Loucy (cell line): ENCODE data around the gene BCAS1.

Experiments
- H2AFZ ChIP-seq: fragments of 200-600 bp; sonication (generic); 2 replicates; pipeline ENCODE4 v1.6.0; 2016; ENCODE audit warnings: antibody characterized with exemption, mild to moderate bottlenecking, low read length, moderate library complexity
- H3F3A ChIP-seq: fragments of 200-600 bp; 2 replicates; pipeline ENCODE4 v1.6.0; 2016; ENCODE audit warnings: antibody characterized with exemption, low read depth, mild to moderate bottlenecking
- H3K27me3 ChIP-seq: fragments of 200-600 bp; sonication (generic); 2 replicates; pipeline ENCODE4 v1.6.1; 2014; ENCODE audit warnings: low read length, mild to moderate bottlenecking; ENCODE audit not compliant: insufficient read depth, poor library complexity, severe bottlenecking
- H3K36me3 ChIP-seq: fragments of 200-600 bp; sonication (generic); 2 replicates; pipeline ENCODE4 v1.6.1; 2016; ENCODE audit warnings: low read length; ENCODE audit not compliant: insufficient read depth
- H3K4me1 ChIP-seq: fragments of 200-600 bp; sonication (generic); 2 replicates; pipeline ENCODE4 v1.5.1; 2014; ENCODE audit warnings: low read length, mild to moderate bottlenecking; ENCODE audit not compliant: insufficient read depth, poor library complexity, severe bottlenecking
- H3K4me2 ChIP-seq: fragments of 200-600 bp; sonication (generic); 2 replicates; pipeline ENCODE4 v1.6.0; 2014; ENCODE audit warnings: antibody characterized with exemption, low read length, low read depth, mild to moderate bottlenecking; ENCODE audit not compliant: poor library complexity, severe bottlenecking
- H3K4me3 ChIP-seq: fragments of 200-600 bp; sonication (generic); 2 replicates; pipeline ENCODE4 v1.5.1; 2014; ENCODE audit warnings: low read length, mild to moderate bottlenecking, mixed read lengths; ENCODE audit not compliant: poor library complexity, severe bottlenecking
- H3K79me2 ChIP-seq: fragments of 200-600 bp; sonication (generic); 2 replicates; pipeline ENCODE4 v1.6.1; 2014; ENCODE audit warnings: low read length; ENCODE audit not compliant: insufficient read depth
- H3K9ac ChIP-seq: fragments of 200-600 bp; sonication (generic); 2 replicates; pipeline ENCODE4 v1.6.0; 2014; ENCODE audit warnings: mild to moderate bottlenecking, low read depth, low read length, moderate library complexity; ENCODE audit not compliant: poor library complexity, severe bottlenecking
- H3K9me2 ChIP-seq: fragments of 200-600 bp; sonication (generic); replicated peaks from 2 replicates; pipeline ENCODE4 v1.6.1; 2016; ENCODE audit warnings: low read depth, low read length, mixed read lengths
- H3K9me3 ChIP-seq: fragments of 200-600 bp; sonication (generic); 2 replicates; pipeline ENCODE4 v1.6.1; 2014; ENCODE audit warnings: mild to moderate bottlenecking, antibody characterized with exemption, low read length, low read depth; ENCODE audit not compliant: insufficient read depth
- H4K20me1 ChIP-seq: fragments of 200-600 bp; sonication (generic); 2 replicates; pipeline ENCODE4 v1.6.0; 2014; ENCODE audit warnings: antibody characterized with exemption, low read length, mild to moderate bottlenecking; ENCODE audit not compliant: insufficient read depth, poor library complexity, severe bottlenecking
- EZH2phosphoT487 ChIP-seq: fragments of 200-600 bp; IDR thresholded peaks from 2 replicates; pipeline ENCODE4 v1.6.1; 2018; ENCODE audit warnings: antibody characterized with exemption, mild to moderate bottlenecking, moderate library complexity, borderline replicate concordance
- TF ChIP-seq, protein P1 (sequence below): fragments of 200-600 bp; sonication (generic); conservative IDR thresholded peaks from 2 replicates; pipeline ENCODE4 v1.5.1; 2014; ENCODE audit warnings: mild to moderate bottlenecking, antibody characterized with exemption, low read length

Gene BCAS1, protein sequence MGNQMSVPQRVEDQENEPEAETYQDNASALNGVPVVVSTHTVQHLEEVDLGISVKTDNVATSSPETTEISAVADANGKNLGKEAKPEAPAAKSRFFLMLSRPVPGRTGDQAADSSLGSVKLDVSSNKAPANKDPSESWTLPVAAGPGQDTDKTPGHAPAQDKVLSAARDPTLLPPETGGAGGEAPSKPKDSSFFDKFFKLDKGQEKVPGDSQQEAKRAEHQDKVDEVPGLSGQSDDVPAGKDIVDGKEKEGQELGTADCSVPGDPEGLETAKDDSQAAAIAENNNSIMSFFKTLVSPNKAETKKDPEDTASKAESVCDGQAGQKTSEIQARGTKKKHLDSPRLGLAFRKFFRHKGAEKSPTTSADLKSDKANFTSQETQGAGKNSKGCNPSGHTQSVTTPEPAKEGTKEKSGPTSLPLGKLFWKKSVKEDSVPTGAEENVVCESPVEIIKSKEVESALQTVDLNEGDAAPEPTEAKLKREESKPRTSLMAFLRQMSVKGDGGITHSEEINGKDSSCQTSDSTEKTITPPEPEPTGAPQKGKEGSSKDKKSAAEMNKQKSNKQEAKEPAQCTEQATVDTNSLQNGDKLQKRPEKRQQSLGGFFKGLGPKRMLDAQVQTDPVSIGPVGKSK

DNA sequence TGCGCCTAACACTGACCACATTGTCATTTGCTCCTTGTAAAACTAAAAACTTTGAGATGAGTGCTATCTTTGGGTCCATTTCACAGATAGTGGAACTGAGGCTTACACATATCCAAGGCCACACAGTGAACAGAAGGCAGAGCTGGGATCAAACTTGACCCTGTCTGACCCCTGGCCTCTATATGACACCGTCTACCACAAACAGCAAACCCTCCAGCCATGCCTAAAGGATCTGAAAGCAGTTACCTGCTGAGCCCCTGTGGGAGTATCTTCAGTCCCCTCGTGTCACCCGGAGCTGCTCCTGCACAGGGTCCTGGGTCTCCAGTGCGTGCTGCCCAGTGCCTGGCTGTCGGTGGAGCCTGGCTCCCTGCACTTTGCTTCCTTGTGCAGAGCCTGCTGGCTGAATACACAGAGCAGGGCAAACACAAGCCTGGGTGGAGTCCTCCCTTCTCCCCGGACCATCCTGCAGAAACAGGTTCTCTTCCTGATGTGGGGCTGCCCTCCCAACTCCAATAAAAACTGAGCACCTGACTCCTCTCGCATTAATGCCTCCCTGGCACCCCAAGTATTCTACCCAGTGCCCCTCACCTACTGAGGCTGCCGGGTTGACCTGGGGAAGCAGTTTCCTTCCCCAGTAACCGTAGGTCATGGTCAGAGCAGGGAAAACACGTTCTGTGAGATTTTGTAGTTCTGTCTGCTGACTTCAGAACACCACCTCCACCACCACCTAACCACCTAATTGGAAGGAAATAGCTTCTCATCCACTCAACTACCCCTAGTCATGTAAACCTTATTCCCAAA is at the start of gene BCAS1:
BCAS1 (minus strand) TSS at position 408 of the 801 bp plus-strand sequence. CDS start 11,876 bp downstream, outside the sequence.
- no peaks in the 10 kb centered on the region for H3K79me2 ChIP-seq
- H3K27me3 ChIP-seq = no peaks in the 10 kb centered on the region
- H3K9me3 ChIP-seq = no peaks in the 10 kb centered on the region
- peaks cover 26% of the 10 kb centered on the region for H3K4me1 ChIP-seq
- TF ChIP-seq EZH2phosphoT487 = no peak
- TF ChIP-seq, protein P1, sequence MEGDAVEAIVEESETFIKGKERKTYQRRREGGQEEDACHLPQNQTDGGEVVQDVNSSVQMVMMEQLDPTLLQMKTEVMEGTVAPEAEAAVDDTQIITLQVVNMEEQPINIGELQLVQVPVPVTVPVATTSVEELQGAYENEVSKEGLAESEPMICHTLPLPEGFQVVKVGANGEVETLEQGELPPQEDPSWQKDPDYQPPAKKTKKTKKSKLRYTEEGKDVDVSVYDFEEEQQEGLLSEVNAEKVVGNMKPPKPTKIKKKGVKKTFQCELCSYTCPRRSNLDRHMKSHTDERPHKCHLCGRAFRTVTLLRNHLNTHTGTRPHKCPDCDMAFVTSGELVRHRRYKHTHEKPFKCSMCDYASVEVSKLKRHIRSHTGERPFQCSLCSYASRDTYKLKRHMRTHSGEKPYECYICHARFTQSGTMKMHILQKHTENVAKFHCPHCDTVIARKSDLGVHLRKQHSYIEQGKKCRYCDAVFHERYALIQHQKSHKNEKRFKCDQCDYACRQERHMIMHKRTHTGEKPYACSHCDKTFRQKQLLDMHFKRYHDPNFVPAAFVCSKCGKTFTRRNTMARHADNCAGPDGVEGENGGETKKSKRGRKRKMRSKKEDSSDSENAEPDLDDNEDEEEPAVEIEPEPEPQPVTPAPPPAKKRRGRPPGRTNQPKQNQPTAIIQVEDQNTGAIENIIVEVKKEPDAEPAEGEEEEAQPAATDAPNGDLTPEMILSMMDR = no peak
- no peak within 1 kb of the TSS for H3K9ac ChIP-seq
- H3K36me3 ChIP-seq = no peaks in the 10 kb centered on the region
- H3F3A ChIP-seq = no peaks in the 10 kb centered on the region
- H4K20me1 ChIP-seq = no peaks in the 10 kb centered on the region
- H2AFZ ChIP-seq = peak within 1 kb of the TSS; percentile 36; the same call in 1 of the 2 replicates
- H3K4me3 ChIP-seq = no peak within 1 kb of the TSS
- no peaks in the 10 kb centered on the region for H3K9me2 ChIP-seq
- H3K4me2 ChIP-seq = no peak within 1 kb of the TSS

DNA sequence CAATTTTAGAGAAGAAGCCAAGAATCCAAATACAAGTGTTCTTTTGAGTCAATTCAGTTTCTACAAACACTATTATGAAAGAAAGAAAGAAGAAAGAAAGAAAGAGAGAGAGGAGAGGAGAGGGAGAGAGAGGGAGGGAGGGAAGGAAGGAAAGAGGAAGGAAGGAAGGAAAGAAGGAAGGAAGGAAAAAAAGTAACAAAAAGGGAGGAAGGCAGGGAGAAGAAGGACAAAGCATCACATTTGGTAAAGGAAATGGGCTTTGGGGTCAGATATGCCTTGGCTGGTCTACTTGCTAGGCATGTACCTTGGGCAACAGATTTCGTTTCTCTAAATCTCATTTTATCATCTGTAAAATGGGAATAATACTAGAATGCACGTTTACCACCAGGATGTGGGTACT is 49.4 kb upstream of the BCAS1 start:
- Histone ChIP-seq H3K4me3 (no peak overlapping the region), H3K79me2 (no peaks in the 10 kb centered on the region), H3K9me3 (no peaks in the 10 kb centered on the region), H3K36me3 (no peaks in the 10 kb centered on the region), H3K9me2 (no peaks in the 10 kb centered on the region), H3K27me3 (no peaks in the 10 kb centered on the region), H3K4me2 (no peak overlapping the region), H3K9ac (no peak overlapping the region), H4K20me1 (no peaks in the 10 kb centered on the region), H2AFZ (no peak overlapping the region), H3K4me1 (no peaks in the 10 kb centered on the region), H3F3A (no peaks in the 10 kb centered on the region)
- TF ChIP-seq, protein P1 = no peak

DNA sequence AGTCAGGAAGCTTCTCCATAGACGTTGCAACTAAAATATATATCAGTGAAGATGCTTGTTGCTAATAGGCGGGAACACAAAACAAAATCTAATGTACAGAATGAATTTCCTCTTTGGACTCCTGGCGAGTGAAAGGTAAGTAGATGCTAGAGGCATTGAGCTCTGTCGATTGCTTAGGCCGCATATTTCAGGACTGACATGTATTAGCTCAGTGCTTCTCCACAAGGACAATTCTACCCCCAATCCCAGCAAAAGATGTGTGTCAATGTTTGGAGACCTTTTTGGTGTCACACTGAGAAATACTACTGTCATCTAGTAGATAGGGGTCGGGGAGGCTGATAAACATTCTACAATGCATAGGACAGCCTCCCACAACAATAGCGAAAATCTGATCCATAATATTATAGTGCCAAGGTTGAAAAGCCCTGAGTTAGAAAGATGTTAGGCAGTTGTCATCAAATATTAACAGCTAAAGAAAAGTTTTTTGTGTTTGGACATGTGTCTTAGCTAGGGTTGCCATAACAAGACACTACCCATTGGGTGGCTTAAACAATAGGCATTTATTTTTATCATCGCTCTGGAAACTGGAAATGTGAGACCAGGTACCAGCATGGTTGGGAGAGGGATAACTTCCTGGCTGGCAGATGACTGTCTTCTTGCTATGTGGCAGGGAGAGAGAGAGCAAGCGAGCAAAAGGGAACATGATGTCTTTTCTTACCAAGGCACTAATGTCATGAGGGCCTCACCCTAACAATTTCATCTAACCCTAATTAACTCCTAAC is 48.0 kb upstream of the BCAS1 start:
- Histone ChIP-seq H3K4me1 (no peaks in the 10 kb centered on the region), H3K79me2 (no peaks in the 10 kb centered on the region), H3K9me2 (no peaks in the 10 kb centered on the region), H3K9me3 (no peaks in the 10 kb centered on the region), H3K4me2 (no peak overlapping the region), H4K20me1 (no peaks in the 10 kb centered on the region), H2AFZ (no peak overlapping the region), H3K36me3 (no peaks in the 10 kb centered on the region), H3K4me3 (no peak overlapping the region), H3K9ac (no peak overlapping the region), H3K27me3 (no peaks in the 10 kb centered on the region), H3F3A (no peaks in the 10 kb centered on the region)
- no peak for TF ChIP-seq EZH2phosphoT487
- TF ChIP-seq, protein P1 = no peak
